Fibroblast of peridontal ligament (primary cell): Measurements from ENCODE around the gene SMNDC1.
A peak's percentile ranks its signal among the peaks of the same experiment; 100 is the strongest.

Source experiments
- DNase-seq: peaks from one replicate; pipeline ENCODE4 v3.0.0-alpha.2; 2010; ENCODE audit errors: extremely low read depth

The SMNDC1 gene

DNA sequence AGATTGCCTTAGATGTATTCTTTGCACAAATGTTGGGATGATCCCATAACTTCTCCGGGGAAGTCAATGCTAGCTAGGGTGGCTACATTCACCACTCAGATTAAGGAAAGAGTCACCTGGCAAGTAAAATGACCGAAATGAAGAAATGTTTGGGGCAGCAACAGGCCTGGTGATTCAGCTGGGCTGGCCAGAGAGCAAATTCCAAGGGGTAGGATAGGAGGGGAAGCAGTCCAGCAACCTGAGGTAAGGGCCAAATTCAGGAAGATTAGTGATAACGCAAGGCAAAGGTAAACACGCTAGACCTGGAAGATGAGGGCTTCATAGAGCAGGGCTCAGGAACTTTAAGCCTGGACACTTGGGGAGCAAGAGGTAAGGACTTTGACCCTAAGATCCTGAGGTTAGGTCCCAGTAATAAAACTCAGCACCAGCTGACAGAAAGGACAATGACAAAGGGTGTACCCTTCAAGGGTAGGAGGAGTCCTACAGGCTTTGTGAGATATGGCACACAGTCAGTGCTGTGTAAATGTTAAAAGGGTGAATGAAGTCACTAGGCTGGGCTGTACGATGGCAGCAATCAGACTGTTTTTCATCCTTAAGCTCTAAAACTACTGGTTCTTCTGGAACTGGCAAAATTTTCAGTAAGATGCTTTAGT lies 22.7 kb upstream of the SMNDC1 start:
- DNase-seq: no peak

DNA sequence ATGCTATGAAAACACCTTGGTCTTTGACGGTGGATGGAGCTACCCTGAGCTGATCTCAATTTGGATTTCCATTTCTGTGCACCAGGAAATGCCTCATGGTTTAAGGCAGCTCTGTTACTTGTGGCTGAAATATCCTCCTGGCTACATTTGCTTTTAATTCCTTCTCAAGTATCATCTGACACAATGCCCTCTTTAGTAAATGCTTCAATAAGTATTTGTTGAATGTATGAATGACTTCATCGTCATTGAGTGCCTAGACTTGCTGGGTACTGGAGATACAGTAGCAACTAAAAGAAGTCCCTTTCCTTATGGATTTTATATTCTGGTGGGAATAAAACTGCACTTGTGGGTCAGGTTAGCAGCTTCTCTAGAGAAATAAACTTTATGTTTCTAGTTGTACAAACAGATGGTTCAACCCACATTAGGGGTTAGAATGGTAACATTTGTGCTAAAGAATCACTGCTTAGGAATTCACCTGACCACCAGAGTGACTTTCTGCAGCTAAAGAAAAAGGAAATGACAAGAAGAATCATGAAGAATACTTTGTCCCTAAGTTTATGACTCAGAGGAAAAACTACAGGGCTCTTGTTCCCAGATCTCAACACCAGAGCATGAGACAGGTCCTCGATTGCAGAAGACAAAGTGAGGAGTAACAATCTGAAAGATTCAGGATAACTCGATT lies 21.8 kb upstream of the SMNDC1 start:
- peak; percentile 73 for DNase-seq

DNA sequence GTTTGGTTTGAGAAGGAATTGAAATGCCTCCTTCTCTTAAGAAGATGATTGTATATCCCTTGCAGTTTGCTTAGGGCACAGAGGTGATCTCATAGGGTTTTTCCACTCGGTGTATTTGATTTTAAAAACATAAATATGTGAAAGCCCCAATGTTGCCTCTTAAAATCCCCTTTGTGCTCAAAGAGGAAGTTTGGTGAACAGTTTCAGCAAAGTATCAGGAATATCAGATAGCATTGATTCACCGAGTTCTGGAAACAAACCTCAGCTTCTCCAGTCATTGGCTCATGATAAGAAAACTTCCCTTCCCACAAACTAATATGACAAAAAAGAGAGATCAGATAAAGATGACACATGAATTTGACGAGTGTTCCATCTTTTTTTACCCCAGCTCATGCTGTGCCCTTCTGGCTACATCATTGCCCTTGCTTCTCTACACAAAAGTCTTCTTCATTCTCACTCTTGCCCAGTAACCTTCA lies 20.1 kb upstream of the SMNDC1 start:
- no peak for DNase-seq

DNA sequence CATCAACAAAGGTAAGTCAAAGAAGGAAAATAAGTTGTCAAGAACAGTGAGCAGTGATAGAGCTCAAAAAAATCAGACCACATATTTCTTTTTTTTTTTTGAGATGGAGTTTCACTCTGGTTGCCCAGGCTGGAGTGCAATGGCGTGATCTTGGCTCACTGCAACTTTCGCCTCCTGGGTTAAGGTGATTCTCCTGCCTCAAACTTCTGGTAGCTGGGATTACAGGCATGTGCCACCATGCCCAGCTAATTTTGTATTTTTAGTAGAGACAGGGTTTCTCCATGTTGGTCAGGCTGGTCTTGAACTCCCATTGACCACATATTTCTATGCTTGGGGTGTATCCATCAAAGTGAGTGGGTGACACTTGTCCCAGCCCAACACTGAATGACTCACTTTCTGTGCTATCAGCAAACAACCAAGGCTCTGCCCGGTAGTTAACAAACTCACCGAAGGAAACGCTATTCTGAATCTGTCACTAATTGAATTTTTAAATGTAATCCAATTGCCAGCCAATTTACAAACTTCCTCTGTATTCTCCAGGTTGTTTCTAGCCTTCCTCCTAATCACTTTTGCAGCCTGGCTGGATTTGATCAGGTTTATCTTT lies 19.6 kb upstream of the SMNDC1 start:
- no peak for DNase-seq

DNA sequence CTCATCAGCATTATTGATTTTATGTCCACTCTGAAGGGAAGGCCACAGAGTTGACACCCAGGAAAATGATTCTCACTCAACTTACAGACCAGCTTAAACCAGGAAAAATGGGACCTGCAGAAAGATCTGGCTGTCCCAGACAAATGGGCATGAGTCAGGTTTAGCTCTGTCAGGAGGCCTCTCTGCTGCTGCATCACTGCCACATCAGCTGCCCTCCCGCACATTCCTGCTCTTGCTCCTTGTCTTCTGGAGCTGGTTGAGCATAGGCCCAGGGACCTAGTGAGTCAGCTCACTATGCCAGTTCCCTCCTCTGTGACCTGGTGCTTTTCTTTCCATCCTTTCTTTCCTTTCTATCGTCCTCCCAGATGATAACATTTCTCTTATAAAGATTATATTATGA lies 18.8 kb upstream of the SMNDC1 start:
- peak; percentile 82 for DNase-seq

DNA sequence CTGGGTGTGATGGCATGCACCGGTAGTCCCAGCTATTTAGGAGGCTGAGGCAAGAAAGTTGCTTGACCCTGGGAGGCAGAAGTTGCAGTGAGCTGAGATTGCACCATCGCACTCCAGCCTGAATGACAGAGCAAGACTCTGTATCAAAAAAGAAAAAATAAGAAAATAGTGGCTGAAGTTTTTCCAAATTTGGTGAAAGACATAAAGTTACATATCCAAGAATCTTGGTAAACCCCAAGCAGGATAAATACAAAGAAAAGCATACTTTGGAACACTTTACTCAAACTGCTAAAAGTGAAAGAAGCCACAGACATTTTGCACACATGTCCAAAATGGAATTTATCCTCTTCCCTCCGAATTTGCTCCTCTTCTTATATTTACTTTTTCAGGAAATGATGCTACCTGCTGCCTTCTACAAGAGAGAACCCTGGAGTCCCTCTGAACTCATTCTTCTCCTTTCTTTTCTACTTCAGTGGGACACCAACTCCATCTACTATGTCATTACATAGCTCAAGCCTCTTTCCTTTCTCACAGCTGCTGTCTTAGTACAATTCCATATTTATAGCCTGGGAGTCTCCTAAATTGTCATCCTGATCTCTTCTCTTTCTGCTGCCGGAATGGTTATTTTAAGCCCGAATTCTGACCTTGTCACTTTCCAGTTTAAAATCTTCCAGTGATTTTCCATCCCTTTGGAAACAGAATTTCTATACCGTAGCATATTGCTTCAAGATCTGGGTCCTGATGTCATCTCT lies 17.3 kb upstream of the SMNDC1 start:
- DNase-seq: no peak

DNA sequence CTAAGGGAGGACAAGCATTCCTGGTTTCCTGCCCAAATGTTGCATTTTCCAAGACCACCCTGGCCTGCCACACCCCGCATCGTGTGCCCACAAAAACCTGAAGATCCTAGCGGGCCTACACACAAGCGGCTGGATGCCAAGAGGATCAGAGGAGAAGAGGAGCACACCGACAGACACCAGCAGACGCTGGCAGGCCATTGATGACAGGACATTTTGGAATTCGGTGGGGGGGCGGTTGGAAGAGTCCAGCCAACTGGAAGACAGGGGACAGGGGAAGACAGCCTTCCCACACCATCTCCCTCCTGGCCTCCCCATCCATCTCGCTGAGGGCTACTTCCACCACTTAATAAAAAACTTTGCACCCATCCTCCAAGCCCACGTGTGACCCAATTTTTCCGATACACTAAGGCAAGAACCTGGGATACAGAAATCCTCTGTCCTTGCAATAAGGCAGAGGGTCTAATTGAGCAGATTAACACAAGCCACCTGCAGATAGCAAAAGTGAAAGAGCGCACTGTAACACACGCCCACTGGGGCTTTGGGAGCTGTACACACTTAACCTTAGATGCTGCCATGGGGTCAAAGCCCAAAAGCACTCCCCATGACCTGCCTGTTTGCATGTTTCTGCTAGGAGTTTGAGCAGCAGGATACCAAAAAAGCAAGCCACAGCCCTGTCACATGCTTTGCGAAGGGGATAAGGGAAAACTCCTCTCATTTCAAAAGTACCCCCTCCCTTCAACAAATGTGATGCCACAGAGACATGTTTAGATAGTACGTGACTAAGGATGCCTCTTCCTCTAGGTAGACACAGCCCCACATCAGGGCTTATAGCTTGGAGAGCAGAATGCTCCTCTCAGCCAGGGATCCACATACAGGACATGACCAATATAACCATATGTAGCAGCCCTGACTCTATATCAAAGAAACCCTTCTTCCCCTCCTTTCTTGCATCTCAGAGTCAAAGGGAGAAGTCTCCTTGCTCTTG lies 13.4 kb upstream of the SMNDC1 start:
- no peak for DNase-seq

DNA sequence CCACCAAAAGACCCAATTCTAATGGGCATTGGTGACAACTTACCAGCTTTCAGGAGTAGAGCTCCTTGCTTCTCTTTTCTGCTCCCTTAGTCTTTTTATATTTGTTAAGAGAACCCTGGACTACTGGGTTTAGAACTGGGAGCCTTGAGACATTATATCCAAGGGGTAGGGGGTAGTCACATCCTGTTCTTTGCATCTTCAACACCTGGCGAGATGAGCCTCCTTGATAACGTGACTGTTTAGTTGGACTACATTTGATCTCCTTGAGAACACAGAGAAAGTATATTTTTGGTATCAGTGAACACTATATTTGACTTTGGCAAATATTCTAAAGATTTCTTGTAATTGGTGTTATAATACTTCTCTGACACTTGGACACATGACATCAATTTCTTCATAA lies 9.0 kb upstream of the SMNDC1 start:
- DNase-seq: no peak

DNA sequence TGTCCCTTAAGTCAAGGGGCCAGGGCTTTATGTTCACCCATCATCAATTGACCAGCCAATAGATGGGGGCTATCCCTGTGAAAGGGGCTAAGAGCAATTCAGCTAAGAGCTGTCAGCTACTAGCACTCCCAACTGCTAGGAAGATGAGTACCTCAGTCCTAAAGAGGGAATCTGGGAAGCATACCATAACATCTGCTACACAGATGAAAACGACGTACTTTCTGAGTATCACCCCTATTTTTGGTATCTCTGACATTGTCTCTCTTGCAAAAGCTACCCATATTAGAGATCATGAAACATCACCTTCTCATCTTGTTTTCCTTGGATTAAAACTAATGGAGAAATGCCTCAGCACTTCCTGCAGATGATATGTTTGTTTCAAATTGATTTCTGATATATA lies 7.5 kb upstream of the SMNDC1 start:
- no peak for DNase-seq

DNA sequence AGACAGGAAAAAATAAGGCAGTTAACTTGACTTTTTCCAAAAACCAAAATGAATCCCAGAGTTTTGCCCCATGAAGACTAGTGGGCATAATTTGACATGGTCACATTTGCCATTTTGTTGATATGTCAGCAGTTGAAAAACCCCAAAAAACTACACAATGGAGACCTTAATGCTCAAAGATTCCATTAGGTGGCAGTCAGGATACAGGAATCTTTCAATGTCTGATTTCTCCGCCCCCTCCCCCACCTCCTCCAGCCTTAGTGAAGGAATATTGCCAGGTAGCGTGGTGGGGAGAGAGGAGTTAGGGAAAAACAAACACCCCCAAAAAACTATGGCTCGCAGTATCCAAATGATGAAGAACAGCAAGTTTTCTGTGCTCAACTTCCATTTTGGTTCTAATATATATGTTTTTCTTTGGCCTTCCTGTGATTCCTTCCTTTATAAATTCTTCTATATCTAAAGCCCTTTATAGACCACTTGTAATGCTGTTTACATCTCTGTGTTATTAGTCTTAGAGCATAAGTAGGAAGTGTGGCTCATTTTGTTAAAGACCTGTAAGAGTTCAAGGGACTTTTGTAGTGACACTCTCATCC lies 6.7 kb upstream of the SMNDC1 start:
- peak; percentile 80 for DNase-seq

DNA sequence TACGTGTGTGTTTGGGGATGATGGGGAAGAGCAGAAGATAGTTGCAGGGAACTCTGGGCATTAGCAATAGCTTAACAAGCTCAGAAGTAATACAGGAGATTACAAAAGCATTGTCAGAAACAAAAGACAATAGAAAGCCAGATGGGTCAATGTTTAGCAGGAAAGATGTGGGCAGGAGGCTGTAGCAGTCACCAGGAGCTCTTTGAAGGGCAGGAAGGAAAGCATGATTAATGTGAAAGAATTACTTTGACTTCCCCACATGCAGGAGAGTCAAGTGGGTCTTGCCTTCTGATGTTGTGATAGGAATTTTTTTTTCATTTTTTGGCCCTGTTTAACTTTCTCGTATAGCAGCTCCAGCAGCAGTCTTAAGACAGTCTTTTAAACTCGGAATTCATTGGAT lies 6.0 kb upstream of the SMNDC1 start:
- DNase-seq: no peak

DNA sequence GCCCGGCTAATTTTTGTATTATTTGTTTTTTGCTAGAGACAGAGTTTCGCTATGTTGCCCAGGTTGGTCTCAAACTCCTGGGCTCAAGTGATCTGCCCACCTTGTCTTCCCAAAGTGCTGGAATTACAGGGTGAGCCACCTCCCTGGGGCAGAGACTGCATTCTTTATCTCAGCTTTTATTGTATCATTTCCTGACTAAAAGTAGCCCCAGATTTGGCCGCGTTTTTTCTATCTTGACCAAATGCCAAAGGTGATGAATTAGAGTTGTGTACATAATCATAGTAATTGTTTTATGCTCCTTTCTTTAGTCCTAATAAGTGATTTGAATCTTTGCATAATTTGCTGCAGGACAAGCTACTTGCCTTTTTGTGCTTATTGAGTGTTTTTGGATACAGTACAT lies 3.1 kb upstream of the SMNDC1 start:
- DNase-seq: no peak

DNA sequence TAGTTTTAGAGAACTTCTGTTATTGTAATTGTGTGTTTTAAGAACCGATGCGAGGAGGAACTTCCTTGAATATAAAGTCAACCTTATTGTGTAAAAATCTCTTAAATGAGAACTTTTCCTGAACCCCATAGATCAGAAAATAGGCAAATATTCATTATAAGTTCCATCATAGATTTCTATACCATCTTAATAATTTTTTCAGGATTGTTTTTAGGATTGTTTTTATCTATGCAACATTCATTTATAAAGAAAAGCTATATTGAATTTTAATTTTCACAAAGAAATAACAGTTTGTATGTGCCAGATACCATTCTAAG lies 1.7 kb upstream of the SMNDC1 start:
- no peak for DNase-seq

DNA sequence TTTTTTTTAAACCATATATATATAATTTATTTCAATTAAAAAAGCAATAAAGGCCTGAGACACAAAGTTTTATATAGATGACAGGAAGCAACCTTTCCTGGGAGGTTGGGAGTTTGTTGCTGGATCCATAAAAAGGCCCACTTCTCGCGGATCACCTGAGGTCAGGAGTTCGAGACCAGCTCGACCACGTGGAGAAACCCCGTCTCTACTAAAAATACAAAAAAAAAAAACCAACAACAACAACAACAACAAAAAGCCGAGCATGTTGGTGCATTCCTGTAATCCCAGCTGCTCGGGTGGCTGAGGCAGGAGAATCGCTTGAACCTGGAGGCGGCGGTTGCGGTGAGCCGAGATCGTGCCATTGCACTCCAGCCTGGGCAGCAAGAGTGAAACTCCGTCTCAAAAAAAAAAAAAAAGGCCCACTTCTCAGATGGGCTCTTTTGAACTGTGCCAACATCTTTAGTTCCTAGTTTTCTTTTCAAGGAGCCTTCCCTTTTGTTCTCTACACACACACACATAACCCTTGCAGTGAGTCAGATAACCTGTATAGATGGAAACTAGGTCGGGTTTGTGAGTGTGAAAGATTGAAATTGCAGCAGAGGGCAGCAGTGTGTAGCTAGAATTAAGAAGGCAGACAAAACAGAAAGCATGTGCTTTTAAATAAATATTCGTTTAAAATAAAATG lies 1.2 kb upstream of the SMNDC1 start:
- peak; percentile 91 for DNase-seq

DNA sequence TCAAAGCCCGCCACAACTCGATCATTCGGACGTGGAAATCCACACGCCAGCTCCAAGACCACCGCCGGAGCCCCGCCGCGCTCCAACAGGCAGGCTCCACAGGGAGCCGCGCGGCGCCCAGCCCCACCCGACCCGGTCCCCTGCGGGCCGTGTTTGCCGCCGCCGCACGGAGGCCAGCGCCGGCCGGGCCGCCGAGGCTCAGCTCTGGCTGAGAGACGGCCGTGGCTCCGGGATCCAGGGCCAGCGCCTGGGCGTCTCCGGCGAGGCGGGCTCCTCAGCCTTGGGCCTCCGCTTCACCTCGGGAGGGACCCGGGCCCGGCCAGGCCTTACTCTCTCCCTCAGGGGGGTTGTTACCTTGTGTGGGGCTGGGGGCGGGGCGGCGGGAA lies 333 bp downstream of the SMNDC1 start:
- DNase-seq: no peak

DNA sequence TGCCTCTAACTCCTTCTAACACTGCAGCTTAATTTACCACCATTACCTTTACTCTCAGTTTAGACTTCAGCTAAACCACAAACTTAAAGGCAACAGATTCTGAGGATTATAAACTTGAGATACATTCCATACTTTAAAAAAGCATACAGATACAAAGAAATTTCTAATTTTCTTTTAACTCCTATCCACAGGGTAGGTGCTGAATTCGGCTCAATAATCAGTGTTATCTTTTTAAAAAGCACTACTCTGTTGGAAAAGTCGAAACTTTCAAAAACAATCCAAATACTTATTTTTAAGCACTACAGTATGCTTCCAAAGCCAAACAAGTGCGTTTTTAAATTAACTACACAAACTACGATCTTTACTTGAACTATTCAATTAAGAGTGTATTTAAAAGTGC lies 1.0 kb downstream of the SMNDC1 start:
- peak; percentile 13 for DNase-seq

DNA sequence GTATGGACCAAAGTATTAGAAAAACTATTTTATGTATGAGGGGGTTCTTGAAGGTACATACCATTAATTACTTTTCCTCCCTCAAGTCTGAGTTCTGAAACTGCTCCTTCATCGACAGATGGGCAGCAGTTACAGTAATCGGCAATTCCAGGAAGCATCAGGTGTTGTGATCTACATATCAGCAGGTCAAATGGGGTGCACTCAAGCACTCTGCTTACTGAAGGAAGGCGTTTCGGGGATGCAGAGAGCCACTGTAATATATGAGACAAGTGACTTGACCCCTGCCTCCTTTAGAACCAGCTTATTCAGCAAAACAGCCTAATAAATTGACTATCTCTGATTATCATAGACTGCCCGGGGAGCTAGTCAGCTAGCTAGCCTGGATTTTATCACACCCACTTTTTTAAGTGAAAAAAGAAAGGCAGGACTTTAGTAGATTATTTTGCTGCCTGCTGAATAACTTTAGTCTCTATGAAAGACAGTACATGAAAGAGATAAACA lies 4.2 kb downstream of the SMNDC1 start:
- DNase-seq: no peak

DNA sequence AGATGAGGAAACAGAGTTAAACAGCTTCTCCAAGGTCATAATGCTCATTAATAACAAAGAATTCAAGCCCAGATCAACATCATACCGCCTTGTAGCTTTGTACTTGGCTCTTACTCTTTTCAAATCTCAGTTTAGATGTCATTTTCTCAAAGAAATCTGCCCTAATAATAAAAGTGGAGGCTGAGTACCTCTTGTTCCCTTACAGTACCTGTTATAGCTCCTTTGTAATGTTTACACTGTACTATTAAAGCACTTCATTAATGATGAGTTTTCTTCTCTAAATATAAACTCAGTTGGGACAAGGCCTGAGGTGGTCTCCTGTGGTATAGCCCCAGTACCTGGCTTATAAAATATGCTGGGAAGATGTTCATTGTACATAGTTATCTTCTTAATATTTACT lies 7.8 kb downstream of the SMNDC1 start:
- no peak for DNase-seq

DNA sequence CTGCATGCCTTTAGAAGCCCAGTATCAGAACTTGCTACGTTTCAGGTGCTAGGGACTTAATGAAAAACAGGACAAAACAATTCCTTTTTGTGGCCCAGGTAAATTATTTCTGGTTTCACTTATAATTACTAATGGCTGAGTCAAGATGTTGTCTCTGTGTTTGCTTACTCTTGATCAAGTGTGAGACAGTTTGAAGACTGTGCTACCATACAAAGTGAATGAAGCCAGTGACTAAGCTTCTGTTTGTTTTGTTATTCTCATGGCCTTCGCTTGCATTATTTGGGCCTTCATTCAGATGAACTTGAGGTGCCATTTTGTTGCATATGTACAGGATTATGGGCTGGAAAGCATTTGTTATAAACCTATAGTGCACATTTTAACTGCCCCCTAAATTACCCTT lies 17.9 kb downstream of the SMNDC1 start:
- DNase-seq: no peak

DNA sequence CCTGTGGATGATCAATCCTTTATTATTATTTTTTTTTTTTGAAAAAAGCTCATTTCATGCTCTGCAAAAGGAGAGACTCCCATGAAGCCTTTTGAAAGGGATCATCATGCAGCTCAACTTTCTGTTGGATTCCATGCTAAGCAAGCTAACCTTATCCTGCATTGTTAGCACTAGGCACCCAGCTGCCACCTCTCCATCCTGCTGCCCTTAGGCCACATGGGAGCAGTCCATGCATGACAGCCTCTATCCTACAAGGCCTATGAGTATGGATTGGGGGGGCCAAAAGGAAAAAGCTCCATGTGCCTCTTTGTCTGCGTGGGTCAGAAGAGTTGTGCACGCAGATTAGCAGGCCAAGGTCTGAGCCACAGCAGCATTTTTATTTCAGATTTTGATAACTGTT lies 19.2 kb downstream of the SMNDC1 start:
- no peak for DNase-seq
